Occipital lobe (tissue), 2 donors: ENCODE measurements around the gene DNAJC7. TPM values are rescaled to one million over a fixed set of nuclear protein-coding genes. Genes with fewer than 3 reads are reported as not detected.
"Not testable (repeated sequence)": the region's sequence is repeated elsewhere in the genome, so short reads cannot be mapped to it uniquely, and the experiment has no call there.

Experiments
- DNase-seq: peaks from one replicate; lab custom pipeline; 2025; lab: John Stamatoyannopoulos, UW
- total RNA-seq: library from RNA; depleted of rRNA; stranded (reverse); fragments of >200 nt; gene quantifications from one replicate; pipeline ENCODE4 v1.2.3, GENCODE V29; 2014

Gene DNAJC7
- total RNA-seq, 1 donor from 2014 or later: 78.0 TPM

DNA sequence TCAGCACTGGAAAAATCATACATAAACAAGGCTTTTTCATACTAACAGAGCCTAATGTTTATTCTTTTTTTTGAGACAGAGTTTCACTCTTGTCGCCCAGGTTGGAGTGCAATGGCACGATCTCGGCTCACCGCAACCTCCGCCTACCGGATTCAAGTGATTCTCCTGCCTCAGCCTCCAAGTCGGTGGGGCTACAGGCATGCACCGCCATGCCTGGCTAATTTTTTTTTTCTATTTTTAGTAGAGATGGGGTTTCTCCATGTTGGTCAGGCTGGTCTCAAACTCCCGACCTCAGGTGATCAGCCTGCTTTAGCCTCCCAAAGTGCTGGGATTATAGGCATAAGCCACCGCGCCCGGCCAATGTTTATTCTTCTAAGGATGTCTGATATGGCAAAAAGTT is 3.5 kb downstream of the DNAJC7 start:
- not testable (repeated sequence) for DNase-seq

DNA sequence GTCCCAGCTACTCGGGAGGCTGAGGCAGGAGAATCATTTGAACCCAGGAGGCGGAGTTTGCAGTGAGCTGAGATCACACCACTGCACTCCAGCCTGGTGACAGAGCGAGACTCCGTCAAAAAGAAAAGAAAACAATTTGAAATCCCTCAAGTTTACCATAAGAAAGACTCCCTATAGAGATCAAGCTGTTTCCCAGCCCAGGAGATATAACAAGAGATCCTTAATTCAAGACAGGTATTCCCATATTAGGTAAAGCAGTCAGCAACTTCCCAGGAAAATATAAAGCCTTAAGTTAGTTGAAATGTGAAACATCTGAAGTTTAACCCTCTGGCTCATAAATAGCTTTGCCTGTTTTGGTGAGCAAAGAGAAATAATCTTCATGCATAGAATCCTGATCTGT is 4.9 kb downstream of the DNAJC7 start:
- DNase-seq: not testable (repeated sequence)

DNA sequence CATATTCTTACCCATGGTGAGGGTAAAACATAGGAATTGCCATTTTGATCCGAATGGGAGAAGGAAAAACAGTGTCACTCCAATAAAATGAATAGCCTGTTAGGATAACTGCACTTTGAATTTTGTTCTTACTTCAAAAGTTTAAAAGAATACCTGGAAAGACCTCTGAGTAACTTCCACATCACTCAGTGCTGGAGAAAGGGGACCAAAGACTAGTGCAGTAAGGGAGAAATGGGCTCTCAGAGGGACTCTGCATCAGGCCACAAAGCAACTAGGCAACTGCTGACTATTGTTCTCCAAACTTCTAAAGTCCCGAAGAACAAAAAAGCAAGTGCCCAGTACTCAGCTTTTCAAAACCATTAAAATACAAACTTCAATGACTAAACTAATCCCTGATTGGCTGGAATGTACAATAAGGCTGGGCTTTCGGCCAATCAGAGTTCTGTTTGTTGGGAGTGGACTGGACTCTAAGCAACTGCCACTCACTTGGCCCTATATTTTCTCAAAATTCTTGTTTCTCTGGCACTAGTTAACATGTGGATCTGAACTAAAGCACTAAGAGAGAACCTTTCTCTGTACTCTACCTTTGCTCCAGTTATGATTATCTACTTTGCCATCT is 6.2 kb downstream of the DNAJC7 start:
- no peak for DNase-seq

DNA sequence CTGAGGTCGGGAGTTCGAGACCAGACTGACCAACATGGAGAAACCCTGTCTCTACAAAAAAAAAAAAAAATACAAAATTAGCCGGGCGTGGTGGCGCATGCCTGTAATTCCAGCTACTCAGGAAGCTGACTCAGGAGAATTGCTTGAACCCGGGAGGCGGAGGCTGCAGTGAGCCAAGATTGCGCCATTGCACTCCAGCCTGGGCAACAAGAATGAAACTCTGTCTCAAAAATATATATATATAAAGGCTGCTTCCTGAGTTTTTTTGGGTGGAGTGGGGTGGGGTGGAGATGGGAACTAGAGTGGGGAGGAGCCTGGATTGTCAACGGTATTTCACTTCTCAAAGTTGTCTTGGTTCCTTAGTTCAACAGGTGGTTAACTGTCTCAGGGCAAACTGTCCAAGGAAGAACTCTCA is 7.0 kb downstream of the DNAJC7 start:
- DNase-seq: not testable (repeated sequence)

- DNase-seq: peak; percentile 27
Observed at GRCh38 chr17:42009170-42009569, 8.1 kb downstream of the DNAJC7 start.

DNA sequence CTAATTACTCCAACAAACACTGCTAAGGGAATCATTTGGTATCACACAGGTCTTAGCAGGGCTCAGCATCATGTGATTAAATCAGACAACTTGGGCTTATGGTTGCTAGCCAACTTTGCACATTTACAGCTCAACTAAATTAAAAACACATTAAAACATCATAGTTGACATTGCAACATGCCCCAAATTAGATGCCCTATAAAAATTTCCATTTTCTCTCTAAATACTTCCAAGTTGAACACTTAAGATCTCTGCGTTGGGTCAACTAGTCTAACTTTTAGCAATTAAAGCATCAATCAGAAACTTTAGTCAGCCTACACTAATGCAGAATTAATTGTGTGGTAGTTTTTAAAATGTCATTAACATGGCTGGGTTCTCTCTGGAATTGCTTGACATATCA is 12.1 kb downstream of the DNAJC7 start:
- no peak for DNase-seq

GRCh38 chr17:42002792-42003301 is 14.4 kb downstream of the DNAJC7 start:
- no peak for DNase-seq

- DNase-seq: no peak
Observed at GRCh38 chr17:42002175-42002791, 15.0 kb downstream of the DNAJC7 start.

DNA sequence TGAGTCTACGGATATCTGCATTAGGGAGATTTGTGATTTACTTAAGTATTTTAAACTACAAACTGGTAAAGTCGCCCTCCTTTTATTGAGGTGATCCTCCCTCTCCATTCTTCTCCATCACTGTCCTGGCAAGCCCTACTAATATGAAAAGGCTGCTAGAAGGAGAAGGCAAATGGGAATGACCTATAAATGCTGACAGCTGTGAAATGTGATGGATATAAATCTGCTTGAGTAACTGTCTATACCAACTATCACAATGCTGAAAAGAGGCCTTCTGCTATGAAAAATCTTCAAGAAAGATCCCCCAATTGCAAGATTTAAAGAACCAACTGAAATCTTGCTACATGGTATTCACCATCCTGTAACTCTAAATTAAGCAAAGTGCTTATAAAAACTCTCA is 15.5 kb downstream of the DNAJC7 start:
- no peak for DNase-seq

GRCh38 chr17:42000413-42001133 is 16.7 kb downstream of the DNAJC7 start:
- DNase-seq: no peak

GRCh38 chr17:41998497-41998896 is 18.7 kb downstream of the DNAJC7 start:
- DNase-seq: no peak

- no peak for DNase-seq
Observed at GRCh38 chr17:41996855-41997164, 20.4 kb downstream of the DNAJC7 start.

- DNase-seq: peak; percentile 54
Observed at GRCh38 chr17:41992576-41992975, 24.7 kb downstream of the DNAJC7 start.

DNA sequence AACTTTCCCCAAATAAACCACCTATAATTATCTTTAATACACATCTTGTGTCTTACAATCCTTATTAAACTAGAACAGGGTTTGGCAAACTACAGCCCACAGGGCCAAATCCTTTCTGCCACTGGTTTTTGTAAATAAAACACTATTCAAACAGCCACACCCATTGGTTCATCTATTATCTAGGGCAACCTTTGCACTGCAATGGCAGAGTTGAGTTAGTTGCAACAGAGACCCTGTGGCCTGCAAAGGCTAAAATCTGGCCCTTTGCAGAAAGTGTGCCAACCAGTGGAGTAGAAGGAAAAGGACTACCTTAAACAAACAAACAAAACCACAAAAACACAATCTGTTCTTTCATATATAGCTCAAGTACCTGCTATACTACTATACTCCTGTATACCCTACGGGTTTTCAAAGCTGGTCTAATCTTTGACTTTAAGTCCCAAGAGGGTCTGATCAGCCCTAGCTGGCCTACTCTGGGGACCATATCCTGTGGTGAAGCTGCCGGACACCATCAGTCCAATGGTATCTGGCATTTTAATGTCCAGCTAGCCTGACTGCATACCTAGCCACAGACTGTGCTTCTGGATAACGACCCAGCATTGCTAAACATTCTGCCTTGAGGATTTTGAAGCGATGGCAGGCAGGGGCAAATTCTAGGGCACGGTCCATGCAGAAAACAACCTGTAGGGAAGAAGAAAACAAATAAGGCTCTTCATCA is 27.4 kb downstream of the DNAJC7 start:
- no peak for DNase-seq

- no peak for DNase-seq
Observed at GRCh38 chr17:41988418-41988817, 28.8 kb downstream of the DNAJC7 start.

DNA sequence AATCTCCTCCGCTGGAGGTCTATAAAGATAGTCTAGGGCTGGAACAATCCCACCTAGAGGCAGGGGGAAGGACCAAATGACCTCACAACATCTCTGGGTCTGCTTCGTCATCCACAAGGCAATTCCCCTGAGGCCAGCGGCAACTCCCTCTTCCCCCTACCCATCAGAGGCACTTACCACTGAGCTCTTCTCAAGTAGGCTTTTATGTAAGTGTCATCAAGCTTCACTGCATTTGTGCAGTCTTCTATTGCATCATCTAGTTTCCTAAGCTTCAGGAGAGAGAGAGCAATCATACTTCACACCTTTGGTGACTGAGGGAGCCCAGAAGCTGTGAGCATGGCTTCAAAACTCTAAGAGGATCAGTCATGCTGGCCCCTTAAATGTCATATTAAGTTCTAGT is 29.6 kb downstream of the DNAJC7 start:
- DNase-seq: no peak

GRCh38 chr17:41986634-41987033 is 30.6 kb downstream of the DNAJC7 start:
- no peak for DNase-seq

- no peak for DNase-seq
Observed at GRCh38 chr17:41985919-41986318, 31.3 kb downstream of the DNAJC7 start.

DNA sequence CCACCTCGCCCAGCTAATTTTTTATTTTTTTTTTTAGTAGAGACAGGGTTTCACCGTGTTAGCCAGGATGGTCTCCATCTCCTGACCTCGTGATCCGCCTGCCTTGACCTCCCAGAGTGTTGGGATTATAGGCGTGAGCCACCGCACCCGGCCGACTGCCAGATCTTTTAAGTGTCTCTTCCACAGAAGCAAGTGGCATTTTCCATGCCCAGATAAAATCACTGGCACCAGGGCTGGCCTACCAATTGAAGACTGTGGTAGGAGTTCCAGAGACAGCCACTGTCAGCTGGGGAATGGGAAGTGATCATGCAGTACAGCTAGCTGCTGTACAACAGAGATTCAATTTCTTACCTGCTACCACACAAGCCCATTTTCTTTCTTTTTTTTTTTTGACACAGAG is 32.8 kb downstream of the DNAJC7 start:
- DNase-seq: no peak

DNA sequence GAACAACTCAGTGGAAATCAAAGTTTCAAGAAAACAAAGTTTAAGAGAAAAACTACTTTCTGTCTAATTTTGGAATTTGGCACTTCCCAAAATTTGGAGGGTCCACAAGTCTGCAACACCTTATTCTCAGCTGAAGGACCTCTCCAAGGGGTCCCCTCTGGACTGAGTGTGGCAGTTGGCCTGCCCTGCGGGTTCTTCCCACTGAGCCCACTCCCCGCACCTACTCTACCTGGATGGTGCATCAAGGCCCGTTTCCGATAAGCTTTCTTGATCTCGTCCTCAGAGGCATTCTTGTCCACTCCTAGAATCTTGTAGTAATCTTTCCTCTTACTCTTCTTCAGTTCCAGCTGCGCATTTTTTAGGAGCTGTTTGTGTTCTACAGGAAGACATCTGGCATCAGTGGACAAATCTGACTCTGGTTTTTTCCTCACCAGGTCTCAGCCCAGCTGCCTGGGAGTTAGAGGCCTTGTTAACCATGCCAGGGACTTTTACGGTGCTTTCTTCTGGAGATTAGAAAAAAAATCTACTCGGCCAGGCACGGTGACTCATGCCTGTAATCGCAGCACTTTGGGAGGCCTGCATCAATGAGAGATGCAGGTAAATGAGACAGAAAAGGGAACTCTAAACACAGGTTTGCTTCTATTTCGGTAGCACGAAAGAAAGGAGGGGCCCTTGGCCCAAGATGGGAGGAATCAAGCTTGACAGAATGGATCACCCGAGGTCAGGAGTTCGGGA is 35.0 kb downstream of the DNAJC7 start:
- no peak for DNase-seq

DNA sequence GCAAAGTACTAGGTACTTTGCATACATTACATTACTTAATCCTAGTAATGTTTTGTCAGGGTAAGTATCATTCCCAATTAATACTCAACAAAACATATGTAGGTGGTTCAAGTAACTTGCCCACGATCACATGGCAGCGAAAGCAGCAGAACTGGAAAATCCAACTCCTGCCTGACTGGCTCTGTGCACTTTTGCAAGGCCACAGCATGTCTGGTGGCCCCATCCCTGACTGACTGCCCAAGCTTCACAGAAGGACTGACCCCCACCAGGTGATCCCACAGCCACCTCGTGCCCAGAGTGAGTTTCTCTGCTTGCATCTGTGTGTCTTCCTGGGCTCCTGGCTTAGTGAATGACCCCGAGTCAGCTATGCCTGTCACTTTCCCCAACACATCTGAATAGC is 39.2 kb downstream of the DNAJC7 start:
- no peak for DNase-seq
